Stimulated activated naive CD4-positive, alpha-beta T cell treated with Interleukin-2 at 50 U/mL for 16 hours (primary cell): ENCODE data around the gene IL32.
"Not testable (repeated sequence)": the region's sequence is repeated elsewhere in the genome, so short reads cannot be mapped to it uniquely, and the experiment has no call there.

Experiments used
- DNase-seq: peaks from one replicate; lab custom pipeline; 2025; lab: John Stamatoyannopoulos, UW

Gene IL32

DNA sequence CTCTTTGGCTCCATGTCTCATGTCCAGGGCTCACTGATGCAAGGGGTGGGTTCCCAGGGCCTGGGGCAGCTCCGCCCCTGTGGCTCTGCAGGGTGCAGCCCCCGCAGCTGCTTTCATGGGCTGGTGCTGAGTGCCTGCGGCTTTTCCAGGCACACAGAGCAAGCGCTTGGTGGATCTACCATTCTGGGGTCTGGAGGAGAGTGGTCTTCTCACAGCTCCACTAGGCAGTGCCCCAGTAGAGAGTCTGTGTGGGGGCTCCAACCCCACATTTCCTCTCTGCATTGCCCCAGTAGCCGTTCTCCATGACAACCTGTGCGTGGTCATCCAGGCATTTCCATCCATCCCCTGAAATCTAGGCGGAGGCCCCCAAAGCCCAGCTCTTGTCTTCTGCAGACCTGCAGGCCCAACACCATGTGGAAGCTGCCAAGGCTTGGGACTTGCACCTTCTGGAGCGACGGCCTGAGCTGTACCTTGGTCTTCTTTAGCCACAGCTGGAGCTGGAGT lies 5.2 kb downstream of the IL32 start:
- no peak for DNase-seq

DNA sequence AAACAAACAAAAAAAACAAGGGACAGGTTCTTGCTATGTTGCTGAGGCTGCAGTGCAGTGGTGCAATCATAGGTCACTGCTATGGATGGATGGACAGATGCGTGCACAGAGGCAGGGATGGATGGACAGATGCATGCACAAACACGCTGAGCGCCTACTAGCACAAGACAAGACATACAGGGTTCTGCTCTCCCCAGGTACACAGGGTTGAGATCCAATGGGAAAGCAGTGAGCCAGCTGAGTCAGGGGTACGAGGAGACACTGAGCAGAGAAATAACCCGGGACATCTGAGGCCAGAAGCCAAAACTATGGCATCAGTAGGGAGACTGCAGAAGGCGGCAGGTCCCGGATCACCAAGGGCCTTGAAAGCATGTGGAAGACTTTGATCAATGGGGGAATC lies 6.2 kb downstream of the IL32 start:
- DNase-seq = no peak

DNA sequence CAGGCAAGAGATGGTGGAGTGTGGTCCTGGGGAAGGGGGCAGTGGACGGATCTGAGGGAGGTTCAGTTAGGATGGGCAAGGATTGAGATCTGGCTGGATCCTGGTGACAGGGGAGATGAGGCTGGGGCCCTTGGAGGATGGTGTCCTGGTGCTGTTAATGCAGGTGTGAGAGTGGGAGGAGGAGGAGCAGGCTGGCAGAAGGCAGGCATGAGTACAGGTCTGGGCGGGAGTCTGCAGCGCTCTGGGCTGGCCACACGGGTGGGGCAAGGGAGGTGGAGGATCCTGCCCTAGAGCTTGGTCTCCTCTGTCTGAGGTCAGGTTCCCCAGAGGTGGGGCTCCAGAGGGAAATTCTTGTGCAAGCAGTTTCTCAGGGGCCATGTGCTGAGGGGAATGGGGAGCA lies 6.7 kb downstream of the IL32 start:
- DNase-seq = not testable (repeated sequence)

DNA sequence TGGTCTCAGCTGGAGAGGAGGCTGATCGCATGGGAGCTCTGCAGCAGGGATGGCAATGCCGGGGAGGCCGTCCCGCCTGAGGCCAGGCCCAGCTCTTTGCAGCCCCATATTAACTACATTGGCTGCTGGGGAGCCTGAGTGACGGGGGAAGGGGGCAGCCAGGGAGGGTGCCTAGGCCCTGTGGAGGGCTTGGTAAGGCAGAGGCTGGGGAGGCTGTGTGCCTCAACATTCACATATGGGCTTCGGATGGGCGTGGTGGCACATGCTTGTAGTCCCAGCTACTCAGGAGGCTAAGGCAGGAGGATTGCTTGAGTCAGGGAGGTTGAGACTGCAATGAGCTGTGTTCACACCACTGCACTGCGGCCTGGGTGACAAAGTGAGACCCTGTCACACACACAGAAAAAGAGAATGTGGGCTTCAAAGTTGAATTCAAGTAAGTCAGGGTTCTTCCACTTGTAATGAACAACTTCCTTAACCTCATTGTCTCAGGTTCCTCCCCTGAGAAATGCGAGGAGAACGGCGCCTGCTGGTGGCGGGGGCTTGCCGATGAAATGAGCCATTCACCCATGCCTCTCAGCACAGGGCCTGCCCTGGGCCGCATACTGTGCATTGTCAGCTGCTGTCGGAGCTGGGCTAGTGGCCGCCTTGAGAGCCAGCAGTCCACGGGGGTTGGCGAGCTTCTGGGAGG lies 7.3 kb downstream of the IL32 start:
- not testable (repeated sequence) for DNase-seq

DNA sequence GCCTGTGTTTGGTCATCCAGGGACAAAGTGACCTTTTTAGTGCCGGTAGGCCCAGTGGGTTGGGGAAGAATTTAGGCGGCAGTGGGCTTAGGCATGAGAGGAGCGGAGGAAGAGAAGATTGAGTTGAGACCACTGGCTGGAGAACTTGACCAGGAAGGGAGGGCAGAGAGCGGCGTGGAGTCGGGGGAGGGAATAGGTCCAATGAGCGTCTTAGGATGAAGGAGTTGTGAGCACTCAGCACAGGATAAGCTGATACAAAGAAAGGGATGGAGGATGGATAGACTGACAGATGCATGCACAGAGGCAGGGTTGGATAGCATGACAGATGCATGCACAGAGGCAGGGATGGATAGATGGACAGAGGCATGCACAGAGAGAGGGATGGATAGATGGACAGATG lies 8.0 kb downstream of the IL32 start:
- DNase-seq = no peak

DNA sequence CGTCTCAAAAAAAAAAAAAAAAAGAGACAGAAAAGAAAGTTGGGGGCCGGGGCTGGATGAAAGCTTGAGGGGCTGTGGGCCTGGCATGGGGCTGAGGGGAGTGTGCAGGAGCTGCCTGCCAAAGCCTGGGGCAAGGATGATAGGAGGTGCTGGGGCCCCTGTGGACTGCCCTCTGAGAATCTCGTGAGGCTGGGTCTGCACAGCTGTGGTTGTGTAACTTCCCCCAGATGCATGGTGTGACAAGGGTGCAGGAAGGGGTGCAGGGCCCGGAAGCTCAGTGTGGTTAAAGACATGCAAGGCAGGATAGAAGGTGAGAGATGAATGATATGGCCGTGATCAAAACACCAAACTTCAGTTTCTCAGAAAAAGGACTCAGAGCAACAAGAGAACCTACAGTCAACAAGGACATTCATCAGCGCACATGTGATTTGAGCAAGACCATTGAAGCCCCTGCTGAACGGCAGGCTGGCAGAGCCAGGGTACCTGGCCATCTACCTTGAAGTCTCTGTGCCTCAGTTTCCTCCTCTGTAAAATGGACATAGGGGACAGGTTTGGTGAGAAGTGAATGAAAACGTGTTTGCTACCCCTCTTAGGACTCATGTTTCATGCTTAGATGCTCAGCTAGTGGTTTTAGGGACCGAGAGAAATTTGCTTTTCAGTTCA lies 9.6 kb downstream of the IL32 start:
- DNase-seq = peak; percentile 75

DNA sequence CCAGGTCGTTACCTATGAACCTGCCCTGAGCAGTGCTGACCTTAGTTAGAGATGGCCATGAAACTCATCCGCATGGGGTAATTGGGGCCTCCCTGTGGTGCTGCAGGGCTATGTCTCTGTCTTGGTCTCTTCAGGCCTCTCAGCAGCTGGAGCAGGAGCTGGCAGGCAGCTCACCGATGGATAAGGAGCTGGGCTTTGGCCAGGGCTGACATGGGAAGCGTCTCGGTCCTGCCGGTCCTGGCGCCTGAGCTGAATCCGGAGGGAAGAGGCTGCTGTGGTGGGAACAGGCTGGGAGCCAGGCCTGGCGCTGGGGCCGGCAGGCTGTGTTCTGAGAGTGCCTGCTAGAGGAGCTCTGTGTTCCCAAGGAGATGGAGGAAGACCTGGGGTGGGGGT lies 10.1 kb downstream of the IL32 start:
- no peak for DNase-seq

DNA sequence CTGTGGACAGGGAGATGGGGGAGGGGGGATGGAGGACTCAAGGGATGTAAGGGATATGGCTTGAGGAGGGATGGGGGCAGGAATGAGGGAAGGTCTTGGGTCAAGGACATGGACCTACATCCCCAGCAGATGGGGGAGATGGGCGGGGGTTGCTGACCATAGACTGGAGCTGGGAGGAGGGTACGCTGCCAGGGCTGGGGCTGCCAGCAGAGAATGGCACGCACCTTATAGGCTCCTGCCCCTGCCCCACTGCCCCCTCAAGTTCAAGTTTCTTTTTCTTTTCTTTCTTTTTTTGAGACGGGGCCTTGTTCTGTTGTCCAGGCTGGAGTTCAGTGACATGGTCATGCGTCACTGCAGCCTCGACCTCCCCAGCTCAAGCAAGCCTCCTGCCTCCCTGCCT lies 10.5 kb downstream of the IL32 start:
- not testable (repeated sequence) for DNase-seq

DNA sequence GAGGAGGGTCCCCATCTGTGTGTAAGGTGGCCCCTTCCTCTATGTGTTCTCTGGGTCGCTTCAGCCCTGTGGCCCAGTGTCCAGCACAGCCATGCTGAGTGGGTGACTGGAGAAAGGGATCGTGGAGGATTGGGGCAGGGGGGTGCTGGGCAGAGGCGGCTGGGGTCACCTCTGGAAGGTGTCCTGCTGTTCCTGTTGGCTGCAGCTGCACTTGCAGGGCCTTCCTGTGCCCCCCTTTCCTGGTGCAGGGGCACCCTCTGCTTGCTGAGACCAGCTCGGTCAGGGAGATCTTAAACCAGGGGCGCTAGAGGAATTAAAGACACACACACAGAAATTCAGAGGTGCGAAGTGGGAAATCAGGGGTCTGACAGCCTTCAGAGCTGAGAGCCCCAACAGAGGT lies 11.1 kb downstream of the IL32 start:
- DNase-seq = no peak

DNA sequence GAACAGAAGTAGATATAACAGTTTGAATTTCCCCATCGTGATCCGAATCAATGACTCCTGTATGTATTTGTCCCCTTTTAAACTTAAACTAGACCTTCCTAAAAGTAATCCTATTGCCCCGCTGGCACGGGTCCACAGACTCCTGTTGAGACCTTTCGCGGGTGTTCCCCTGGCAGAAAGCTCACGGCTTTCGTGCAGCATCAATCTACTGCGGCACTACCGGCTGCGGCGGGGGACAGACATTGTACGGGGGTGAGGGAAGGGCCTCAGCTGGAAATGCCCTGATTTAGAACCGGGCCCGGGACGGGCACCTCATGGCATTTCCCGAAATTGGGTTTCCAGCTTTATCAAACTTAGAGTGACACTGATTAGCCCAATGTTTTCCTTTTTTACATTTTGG lies 14.6 kb downstream of the IL32 start:
- no peak for DNase-seq

DNA sequence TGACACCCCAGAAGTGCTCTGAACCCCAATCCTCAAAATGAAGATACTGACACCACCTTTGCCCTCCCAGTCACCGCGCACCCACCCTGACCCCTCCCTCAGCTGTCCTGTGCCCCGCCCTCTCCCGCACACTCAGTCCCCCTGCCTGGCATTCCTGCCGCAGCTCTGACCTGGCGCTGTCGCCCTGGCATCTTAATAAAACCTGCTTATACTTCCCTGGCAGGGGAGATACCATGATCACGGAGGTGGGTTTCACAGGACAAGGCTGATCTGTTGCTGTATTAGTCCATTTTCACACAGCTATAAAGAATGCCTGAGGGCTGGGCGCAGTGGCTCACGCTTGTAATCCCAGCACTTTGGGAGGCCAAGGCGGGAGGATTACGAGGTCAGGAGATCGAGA lies 16.5 kb downstream of the IL32 start:
- not testable (repeated sequence) for DNase-seq

DNA sequence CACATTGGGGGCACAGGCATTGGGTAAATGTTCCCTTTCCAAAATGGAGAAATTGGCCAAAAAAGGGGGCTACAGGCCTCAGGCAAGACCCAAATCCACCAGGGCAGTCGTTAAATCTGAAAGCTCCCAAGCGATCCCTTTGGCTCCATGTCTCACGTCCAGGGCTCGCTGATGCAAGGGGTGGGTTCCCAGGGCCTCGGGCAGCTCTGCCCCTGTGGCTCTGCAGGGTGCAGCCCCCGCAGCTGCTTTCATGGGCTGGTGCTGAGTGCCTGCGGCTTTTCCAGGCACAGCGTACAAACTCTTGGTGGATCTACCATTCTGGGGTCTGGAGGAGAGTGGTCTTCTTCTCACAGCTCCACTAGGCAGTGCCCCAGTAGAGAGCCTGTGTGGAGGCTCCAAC lies 18.0 kb downstream of the IL32 start:
- not testable (repeated sequence) for DNase-seq

DNA sequence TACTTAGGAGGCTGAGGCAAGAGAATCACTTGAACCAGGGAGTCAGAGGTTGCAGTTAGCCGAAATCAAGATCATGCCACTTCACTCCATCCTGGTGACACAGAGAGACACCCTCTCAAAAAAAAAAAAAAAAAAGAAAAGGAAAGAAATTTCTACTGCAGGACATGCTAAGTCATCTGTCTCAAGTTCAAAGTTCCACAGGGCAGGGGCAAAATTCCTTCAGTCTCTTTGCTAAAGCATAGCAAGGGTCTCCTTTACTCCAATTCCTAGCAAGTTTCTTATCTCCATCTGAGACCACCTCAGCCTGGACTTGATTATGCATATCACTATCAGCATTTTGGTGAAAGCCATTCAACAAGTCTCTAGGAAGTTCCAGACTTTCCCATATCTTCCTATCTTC lies 19.1 kb downstream of the IL32 start:
- DNase-seq = no peak

DNA sequence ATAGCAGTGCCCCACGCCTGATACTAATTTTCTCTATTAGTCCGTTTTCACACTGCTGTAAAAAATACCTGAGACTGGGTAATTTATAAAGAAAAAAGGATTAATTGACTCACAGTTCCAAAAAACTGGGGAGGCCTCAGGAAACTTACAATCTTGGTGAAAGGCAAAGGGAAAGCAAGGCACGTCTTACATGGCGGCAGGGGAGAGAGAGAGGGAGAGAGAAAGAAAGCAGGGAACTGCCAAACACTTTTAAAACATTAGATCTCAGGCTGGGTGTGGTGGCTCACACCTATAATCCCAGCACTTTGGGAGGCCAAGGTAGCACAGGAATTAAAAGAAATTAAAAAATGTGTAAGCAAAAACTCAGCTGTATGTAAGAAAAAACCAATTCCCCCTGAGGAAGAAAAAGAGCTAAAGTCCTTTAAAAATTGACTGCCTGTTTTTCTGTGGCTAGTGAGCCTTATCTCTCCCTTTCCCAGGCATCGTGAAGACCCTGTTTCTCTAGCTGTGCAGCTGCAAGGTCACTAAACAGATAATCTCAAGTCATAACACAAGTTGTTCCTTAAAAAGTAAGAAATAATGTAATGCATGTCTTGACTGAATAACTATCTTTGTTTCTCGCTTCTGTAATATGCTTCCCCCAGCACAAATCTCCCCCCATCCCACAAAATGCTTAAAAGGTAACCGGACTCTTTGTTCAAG lies 19.7 kb downstream of the IL32 start:
- DNase-seq = no peak

DNA sequence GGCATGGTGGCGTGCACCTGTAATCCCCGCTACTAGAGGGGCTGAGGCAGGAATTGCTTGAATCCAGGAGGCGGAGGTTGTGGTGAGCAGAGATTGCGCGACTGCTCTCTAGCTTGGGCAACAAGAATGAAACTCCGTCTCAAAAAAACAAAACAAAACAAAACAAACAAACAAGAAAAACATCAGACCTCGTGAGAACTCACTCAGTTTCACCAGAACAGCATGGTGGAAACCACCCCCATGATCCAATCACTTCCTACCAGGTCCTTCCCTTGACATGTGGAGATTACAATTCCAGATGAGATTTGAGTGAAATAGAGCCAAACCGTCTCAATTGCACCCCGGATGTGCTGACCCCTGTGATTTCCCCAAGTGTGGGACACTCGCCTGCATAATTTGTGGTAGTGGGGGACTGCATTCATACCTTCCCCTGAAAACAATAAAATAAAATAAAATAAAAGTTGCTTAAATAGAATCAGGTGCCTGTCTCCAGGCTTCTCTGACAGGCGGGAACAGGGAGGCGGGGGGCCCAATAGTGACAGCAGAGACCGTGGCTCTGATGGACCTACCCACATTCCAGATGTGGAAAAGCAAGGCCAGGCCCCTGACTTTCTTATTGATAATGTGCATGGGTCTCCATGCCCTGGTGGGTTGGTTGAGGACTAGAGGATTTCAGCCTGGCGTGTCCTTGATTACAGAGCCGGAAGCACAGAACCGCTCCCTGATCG lies 20.6 kb downstream of the IL32 start:
- no peak for DNase-seq

DNA sequence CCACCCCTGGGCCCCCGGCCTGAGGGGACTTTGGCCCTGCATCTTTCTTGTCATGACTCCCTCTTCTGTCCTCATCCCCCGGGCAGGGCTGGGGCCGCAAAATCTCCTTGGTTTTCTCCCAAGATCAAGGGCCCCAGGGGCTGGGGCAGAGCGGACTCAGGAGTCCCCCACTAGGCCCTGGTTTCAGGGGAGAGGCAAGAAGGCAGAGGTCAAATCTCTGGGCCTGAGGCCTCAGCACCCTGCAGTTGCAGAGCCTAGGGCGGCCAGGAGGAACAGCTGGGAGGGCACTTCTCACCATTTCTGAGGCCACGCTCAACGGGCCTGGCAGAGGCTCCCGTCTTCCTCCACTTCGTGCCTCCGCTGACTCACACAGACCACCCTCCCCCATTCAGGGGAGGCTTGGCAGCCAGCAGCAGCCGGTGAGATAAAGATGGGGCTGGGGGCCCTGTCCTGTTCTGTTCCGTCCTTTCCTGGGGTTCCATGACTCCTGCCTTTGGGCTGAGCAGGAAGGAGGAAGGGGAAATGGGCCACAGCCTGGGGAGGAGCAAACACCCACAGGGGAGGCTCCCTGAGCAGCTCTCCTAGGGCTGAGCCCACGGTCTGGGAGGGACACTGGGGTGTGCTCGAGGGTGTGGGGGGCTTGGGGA lies 21.3 kb downstream of the IL32 start:
- DNase-seq = no peak

DNA sequence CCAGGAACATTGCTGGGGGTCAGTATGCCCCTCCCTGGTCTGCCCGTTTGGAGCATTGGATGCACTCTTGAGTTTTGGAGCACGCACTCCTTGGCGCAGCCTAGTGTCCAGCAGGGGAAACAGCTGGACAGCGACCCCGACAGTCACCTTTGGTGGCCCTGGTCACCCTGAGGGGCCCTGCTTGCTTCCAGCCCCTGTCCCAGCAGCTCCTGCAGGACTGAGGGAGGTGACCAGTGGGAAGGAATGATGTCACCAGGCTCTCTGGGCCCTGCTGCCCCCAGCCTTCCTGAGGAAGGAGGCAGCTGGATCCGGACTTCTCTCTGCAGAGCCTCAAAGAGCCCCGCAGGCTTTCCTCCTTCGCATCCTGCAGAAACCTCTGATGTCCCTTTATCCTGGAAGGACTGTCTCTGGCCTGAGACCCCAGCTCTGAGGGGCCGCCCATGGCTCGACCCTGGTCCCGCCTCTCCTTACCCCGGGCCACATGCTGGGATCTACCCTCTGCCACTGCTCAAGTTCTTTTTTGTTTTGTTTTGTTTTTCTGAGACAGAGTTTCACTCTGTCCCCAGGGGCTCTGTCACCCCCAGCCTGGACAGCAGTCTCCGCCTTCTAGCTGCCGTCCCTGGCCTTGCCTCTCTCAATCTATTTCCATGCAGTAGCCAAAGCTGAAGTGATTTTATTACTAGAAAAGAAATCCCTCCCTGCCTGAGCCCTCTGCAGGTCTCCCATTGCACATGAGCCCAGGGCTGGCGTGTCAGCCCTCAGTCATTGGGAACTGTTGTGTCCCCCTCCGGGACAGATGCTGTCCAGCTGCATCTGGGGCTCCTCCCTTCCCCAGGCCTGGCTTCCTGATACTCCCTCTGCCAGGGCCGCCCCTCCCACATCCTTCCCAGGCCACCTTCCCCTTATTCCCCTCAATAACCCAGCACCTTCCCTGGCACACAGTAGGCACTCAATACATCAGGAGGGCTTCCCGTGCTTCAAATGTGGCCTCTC lies 22.1 kb downstream of the IL32 start:
- no peak for DNase-seq

DNA sequence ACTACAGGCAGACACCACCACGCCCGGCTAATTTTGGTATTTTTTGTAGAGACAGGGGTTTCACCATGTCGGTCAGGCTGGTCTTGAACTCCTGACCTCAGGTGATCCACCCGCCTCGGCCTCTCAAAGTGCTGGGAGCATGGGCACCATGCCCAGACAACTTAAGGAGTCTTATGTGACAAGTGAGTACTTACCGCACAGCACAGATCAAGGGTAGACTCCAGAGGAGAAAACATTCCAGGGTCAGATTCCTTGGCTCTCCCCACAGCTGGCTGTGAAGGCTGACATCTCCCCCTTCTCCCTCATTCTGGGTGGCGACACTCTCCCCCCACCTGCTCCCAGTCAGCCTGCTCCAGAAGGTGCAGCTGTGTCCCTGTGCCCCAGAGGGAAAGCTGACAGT lies 23.0 kb downstream of the IL32 start:
- DNase-seq = no peak

DNA sequence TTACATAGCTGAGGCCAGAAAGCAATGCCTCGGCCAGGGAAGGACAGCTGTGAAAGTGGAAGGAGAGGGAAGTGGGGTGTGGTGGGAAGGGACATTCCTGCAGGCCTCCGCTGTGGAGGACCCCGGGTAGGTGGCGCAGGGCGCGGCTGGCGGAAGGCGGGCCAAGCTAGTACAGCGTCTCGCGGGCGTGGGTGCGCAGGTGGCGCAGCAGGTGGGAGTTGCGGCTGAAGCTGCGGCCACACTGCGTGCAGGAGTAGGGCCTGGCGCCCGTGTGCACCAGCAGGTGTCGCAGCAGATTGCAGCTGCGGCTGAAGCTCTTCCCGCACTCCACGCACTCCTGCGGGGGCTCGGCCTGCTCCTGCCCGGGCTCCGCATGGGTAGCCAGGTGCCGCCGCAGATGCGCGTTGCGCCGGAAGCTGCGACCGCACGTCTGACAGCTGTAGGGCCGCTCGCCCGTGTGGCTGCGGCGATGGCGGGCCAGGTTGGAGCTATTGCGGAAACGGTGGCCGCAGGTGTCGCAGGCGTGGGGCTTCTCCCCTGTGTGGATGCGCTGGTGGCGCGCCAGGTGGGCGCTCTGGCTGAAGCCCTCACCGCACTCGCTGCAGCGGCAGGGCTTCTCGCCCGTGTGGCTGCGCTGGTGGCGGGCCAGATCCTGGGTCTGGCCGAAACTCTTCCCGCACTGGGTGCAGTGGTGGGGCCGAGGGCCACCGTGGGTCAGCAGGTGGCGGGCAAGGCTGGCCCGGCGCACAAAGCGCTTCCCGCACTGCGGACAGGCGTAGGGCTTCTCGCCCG lies 23.7 kb downstream of the IL32 start:
- no peak for DNase-seq
